NCI-H226 (cell line): ENCODE data around the gene GNA14.
"Not testable (repeated sequence)": the region's sequence is repeated elsewhere in the genome, so short reads cannot be mapped to it uniquely, and the experiment has no call there.

Experiments
- DNase-seq: peaks from one replicate; pipeline ENCODE4 v3.0.0-alpha.2; 2015

The GNA14 gene

DNA sequence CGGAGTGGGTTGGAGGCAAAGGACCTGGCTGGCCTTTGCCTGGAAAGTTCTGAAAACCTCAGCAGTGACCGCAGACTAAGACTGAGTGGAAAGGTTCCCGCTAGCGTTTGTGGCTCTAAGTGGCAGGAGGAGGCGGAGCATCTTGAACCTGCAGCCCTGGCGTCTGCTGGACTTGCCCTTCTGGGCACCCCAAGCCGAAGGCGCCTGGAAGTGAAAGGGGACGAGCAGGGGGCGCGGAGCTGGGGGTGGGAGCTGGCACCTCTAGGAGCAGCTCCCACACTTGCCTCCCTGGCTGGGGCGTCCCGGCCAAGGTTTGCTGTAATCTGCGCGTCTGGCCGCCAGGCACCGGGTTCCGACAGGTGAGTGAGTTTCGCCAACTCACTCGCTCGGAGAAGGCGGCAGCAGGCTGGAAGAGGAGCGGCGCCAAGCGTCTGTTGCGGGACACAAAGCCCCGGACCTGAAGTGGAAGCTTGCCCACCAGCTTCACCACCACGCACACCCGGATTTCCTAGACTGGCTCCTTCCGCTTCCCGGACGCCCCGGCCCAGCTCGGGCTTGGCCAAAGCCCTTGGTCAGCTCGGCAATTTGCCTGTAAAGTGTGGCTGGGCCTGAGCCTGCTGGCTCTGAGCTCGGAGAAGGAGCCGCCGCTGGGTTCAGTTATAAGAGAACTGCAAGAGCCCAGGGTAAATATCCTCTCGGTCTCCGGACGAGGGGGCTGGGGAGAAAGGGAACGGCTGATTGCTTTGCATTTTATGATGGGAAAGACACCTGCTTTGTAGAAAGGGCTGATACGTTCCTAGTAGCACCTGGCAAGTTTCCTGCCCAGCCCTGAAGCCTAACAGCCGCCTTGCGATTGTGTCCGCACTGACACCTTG, at the start of gene GNA14:
TSS of gene GNA14 (minus strand) at position 89 of the 875 bp plus-strand sequence. CDS start 529 bp downstream, outside the sequence.
- DNase-seq = no peak

DNA sequence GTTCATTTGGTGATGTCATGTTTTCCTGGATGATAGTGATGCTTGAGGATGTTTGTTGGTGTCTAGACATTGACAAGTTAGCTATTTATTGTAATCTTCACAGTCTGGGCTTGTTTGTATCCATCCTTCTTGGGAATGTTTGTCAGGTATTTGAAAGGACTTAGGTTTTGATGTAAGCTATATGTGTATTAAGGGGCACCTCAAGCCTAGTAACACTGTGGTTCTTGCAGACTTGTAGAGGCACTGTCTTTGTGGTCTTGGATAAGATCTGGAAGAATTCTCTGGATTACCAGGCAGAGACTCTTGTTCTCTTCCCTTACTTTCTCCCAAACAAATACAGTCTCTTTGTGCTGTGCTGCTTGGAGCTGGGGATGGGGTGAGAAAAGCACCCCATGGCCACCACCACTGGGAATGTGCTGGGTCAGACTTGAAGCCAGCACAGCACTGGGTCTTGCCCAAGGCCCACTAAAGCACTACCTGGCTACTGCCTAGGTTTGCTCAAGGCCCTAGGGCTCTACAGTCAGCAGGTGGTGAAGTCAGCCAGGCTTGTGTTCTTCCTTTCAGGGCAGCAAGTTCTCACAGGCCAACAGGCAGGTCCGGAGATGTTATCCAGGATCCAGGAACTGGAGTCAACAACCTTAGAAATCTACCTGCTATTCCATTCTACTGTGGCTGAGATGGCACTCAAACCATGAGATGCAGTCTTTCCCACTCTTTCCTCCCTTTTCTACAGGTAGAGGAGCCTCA, 49.3 kb upstream of the GNA14 start:
- no peak for DNase-seq

DNA sequence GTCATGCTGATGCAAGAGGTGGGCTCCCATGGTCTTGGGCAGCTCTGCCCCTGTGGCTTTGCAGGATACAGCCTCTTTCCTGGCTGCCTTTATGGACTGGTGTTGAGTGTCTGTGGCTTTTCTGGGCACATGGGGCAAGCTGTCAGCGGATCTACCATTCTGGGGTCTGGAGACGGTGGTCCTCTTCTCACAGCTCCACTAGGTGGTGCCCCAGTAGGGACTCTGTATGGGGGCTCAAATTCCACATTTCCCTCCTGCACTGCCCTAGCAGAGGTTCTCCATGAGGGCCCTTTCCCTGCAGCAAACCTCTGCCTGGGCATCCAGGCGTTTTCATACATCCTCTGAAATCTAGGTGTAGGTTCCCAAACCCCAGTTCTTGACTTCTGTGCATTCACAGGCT, 42.6 kb upstream of the GNA14 start:
- not testable (repeated sequence) for DNase-seq

DNA sequence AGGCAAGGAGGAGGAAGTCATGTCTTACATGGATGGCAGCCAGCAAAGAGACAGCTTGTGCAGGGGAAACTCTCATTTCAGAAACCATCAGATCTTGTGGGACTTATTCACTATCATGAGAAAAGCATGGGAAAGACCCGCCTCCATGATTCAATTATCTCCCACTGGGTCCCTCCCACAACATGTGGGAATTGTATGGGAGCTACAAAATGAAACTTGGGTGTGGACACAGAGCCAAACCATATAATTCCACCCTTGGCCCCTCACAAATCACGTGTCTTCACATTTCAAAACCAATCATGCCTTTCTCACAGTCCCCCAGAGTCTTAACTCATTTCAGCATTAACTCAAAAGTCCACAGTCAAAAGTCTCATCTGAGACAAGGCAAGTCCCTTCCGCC, 42.0 kb upstream of the GNA14 start:
- peak; percentile 32 for DNase-seq

DNA sequence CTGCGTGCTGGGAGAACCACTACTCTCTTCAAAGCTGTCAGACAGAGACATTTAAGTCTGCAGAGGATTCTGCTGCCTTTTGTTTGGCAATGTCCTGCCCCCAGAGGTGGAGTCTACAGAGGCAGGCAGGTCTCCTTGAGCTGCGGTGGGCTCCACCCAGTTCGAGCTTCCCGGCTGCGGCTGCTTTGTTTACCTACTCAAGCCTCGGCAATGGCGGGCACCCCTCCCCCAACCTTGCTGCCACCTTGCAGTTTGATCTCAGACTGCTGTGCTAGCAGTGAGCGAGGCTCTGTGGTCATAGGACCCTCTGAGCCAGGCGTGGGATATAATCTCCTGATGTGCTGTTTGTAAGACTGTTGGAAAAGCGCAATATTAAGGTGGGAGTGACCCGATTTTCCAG, 39.6 kb upstream of the GNA14 start:
- not testable (repeated sequence) for DNase-seq

DNA sequence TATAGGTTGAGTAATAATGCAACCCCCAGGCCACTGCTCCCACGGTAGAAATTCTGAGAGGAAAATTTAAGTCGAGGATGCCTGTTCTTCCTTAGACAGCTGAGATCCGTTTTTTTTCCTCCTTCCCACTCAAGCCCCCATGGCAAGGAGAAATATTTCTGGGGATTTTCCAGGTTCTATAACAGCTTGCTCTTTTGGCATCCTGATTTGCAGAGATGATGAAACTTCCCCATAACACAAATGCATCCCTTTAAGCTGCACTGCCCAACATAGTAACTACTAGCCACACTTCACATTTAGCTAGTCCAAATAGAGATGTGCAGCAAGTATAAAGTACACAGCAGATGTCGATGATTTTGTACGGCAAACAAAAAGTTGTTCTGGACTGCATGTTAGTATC, 32.5 kb upstream of the GNA14 start:
- DNase-seq = no peak

DNA sequence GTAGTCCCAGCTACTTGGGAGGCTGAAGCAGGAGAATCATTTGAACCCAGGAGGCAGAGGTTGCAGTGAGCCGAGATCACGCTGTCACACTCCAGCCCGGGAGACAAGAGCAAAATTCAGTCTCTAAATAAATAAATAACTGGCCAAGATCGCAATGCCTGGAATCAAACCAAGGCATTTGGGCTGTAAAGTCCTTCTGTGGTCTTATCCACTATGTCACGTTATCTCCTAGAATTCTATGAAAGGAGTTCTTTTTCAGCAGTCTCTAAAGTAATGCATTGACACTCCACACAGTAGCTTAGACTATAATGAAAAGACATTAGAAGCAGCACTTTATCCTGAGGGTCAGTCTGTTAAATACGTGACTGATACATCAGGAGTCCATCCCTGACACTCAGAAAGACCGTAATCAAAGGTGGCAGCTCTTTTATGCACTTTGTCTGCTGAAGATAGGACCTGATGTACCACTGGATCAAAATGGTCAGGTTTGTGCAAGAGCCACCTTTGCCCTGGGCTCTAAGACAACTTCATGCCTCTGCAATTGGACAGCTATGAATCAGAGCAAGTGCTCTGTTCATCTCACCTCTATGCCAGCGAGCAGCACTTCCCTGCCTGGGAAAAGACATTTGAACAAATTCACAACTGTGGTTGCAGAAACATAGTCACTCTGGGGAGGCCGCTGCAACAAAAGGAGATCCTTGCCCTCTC, 31.7 kb upstream of the GNA14 start:
- no peak for DNase-seq

DNA sequence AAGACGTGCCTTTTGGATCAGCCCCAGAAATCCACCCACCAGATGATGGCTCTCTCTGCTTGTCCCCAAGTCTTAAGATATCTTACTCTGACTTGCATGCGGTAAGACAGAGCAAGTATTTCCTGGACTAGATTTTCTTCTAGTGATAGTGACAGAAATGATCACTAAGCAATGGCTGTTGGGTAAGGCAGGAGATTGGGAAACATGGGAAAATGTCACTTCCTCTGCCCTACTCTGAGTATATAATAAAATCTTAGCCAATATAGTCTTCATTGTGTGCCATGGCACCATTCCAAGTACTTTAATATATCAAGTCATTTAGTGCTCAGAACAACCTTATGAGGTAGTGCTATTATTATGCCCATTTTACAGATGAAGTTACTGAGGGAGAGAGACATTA, 31.0 kb upstream of the GNA14 start:
- no peak for DNase-seq

DNA sequence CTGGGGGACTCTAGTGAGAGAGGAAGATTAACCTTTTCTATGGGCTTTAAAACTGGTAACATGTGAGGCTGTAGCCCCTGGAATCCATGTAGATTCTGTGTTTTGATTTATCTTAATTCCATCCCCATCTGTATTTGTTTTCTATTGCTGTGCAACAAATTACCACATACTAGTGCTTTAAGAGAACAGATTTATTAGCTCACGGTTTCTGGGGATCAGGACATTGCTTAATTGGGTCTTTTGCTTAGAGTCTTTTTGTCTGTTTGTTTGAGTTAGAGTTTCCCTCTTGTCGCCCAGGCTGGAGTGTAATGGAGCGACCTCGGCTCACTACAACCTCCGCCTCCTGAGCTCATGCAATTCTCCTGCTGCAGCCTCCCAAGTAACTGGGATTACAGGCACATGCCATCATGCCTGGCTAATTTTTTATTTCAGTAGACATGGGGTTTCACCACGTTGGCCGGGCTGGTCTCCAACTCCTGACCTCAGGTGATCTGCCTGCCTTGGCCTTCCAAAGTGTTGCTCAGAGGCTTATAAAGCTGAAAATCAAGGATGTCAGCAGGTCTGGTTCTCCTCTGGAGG, 29.9 kb upstream of the GNA14 start:
- DNase-seq = peak; percentile 2

DNA sequence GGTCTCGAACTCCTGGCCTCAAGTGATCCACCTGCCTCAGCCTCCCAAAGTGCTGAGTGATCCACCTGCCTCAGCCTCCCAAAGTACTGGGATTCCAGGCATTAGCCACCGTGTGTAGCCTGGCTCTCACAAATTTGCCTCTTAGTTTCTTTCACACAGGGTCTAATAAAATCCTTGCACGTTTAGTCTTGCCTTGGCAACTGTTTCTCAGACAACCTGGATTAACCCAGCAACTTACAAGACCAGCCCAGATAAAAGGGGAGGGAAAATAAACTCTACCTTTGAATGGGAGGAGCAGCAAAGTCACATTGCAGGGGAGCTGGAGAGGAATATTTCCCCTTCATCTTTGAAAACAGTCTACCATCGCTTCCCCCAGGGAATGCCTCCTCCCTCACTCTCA, 29.3 kb upstream of the GNA14 start:
- no peak for DNase-seq

DNA sequence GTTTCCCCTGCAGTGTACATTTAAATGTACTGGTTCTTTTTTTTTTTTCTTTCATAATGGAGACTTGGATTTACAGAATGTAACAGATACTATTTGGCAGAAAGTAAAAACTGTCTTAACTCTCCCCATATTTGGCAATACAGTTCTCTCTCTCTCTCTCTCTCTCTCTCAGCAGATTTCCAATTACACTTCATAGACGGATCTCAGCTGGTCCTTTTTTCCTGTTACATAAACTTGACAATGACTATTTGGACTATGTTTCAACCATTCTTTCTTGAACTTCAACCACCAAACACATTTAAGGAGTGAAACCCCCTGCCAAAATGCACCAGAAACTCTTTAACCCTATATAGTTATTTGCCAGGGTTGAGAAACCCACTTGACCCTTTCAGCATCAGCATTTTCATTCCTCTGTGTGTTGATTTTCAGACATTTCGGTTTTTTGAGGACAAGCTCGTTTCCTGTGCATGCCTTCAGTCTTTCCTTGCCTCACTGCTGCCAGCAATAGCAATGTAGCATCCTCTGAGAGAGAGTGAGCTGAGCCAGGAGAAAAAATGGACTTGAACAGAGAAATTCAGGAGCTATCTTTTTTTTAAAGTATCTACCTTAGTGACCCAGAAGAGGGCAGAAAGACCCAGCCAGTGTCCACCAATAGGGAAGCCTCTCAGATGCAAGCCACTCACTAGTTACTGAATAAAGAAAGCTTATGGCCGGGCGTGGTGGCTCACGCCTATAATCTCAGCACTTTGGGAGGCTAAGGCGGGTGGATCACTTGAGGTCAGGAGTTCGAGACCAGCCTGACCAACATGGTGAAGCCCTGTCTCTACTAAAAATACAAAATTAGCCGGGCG, 26.0 kb upstream of the GNA14 start:
- DNase-seq = no peak

DNA sequence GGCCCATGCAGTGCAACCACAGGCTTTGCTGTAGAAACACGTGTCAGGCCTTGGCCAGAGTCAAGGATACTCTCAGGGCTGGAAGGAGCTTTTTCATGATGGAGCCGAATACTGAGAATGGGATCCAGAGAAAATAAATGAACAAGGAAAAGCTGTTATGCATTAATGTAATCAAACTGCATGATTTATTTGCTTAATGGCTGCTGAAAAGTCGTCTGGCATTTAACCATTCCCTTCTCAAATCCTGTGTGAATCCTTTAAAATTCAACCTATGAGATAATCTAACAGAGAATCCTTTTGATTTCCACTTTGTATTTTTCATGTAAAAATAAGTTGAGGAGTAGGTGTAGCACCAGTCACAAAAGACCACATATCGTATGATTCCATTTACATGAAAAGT, 24.1 kb upstream of the GNA14 start:
- DNase-seq = no peak

DNA sequence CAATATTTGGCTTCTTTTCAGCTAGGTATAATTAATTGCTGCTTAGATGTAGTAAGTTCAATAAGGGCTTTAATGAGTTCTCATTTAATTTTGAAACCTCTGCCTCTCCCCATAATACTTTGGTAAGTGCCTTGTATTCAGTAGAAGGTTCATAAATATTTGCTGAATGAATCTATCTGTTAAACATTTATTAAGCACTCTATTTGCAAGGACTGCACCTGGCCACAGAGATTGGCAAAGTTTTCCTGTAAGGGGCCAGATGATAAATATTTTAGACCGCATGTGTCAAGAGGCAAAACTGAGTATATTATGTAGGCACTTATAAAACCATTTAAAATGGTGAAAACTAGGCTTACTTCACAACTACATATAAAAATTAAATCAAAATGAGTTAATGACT, 19.0 kb upstream of the GNA14 start:
- no peak for DNase-seq

DNA sequence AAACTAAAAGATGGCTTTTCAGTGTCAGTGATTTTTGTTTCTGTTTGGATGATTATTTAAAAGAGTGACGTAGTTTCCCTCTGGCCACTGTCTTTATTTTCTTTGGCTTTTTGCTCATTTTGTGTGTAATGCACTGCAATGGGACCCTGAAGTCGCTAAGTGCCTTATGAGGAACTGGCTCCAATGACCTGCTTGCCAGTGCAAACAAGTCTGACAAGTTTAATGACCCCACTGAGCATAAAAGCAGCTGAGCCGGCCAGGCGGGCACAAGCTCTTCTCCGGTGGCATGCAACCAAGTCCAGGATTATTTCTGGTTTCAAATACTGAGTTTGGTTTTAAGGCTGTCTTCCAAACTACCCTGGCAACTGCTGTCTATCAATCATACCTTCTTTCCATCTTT, 15.6 kb upstream of the GNA14 start:
- no peak for DNase-seq

DNA sequence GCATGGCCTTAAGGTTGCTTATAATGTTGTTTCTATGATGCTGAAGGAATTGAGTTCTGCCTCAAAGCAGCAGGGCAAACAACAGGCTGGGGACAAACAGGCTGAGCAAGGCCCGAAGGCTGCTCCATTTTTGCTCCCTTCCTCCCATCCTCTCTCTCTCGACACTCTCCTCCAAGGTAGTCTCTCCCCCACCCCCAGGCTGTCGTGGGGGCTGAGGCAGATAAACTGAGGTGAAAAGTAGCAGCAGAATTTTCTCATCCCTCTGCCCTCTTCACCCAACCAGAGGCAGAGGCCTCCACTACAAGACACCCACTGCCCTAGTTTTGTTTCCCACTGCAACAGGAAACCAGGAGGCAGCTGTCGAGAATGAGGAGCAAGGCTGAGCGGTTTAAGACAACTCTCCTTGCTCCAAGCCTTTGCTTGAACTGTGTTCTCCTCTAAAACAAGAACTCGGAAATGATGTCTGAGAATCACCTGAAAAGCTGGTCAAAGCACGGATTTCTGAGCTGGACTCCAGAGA, 13.5 kb upstream of the GNA14 start:
- no peak for DNase-seq

DNA sequence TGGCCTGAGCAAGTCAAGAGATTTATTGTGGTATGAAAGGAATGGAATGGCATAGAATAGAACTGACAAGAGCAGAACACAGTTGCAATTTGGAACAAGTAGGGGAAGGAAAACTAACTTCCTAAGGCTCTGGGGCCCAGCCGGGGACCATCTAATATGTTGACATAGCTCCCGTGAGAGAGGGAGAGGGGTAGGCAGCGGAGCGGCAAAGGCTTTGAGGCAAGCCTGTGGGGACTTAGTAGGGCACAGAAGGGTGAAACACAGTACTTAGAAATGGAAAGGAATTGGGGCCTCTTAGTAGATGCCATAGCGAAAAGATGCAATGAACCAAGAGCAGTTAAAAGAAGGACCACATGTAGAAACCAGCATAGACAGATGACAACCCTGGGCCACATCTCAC, 11.8 kb upstream of the GNA14 start:
- DNase-seq = no peak

DNA sequence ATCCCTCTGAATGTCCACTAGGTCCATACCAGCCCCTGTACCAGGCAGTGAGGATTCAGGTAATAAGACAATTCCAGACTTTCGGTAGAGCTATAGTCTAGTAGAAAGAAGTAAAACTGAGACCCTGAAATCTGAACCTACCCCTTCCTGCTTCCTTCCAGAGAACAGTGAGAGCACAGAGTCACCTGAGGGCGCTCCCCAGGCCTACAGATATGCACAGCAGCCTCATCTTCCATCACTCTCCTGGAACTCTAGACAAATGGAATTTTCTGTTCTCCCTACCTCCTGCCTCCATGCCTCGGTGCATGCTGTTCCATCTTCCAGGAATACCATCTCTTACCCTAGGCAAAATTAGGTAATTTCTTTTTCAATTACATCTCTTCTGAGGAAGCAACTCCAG, 3.1 kb upstream of the GNA14 start:
- no peak for DNase-seq

DNA sequence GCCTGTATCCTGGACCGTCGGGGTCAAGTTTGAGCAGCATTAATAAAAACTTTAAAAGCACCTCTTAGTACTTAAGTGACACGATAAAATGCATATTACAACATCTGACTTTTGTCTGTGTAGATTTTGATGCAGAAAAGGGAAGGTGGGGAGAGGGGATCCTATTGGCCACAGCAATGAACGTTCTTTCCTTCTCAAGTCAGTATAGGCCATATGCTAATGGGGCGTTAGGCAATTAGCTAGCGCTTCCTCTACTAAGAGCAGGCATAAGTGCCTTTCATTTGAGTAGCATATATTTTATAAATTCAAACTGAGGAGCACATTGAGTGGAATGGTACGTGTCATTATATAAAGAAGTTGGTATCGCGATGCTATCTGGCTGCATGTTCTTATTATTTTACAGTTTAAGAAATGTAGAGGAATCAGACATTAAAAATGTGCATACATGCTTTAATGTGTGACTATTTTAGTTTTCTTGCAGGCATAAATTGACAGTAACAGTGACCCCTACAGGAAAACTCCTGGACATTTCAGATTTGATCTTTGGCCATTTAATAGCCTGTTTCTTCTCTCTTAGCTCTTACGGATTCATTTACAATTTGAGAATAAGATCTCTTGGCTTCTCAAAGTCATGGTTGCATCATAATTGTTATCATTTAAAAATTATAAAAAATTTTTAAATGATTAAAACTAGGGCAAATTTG, 1.1 kb upstream of the GNA14 start:
- DNase-seq = no peak

DNA sequence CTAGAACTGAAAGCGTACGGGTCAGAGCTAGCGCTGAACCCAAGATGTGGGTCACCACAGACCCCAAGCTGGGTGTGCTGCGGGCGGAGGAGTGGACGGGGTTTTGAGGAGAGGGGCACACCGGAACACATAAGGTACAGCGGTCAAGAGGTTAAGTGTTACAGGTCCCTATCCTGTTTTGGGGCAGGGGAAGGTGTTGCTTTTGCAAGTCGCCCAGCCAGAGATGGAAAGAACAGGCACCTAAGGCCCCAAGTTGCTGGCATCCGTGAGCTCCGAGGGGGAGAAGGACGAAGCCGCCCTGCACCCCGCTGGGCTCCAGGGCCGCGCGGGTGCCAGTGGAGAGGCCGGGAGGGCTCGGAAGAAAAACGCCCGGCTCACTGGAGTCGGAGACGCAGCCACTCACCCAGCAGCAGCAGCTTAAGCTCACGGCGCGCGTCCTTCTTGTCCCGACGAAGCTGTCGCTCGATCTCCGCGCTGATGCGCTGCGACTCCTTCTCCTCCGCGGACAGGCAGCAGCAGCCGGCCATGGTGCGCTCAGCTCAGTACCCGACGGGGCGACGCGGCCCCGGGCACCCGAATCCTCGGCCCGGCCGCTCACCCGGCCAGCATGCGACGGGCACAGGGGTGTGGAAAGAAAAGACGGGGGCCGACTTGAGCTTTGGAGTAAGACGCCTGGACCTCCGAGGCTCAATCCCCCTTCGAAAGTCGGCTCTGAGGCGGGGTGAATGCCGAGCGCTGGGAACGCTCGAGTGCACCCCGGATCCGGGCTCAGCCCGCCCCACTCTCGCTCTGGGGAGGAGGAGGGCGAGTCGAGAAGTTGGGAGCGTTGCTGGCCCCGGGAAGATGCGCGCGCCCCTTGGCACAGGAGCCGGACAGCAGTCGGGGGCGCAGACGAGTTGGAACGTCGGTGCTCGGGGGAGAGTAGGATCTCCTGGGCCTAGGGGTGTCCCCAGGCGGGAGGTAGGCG, 572 bp downstream of the GNA14 start:
- DNase-seq = no peak

DNA sequence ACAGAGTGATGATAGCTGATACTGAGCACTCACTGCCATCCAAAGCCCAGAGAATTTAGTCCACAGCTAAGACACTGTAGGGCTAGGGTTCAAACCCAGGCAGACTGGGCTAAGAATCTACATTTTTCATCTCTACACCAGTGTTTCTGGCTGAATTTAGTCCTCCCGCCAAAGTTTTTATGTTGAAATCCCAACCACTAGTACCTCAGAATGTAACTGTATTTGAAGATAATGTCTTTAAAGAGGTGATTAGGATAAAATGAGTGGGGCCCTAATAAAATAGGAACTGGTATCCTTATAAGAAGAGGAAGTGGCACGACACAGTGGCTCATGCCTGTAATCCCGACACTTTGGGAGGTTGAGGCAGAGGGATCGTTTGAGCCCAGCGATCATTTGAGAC, 4.3 kb downstream of the GNA14 start:
- no peak for DNase-seq
